ENCODE data around the gene CADM1.

GRCh38 chr11:115267871-115268270 is 236.3 kb downstream of the CADM1 start:
- TF ChIP-seq CTCF (IDR thresholded peaks at IDR 0.05) (no peak), POLR2A (IDR thresholded peaks at IDR 0.05) (no peak)
